Activated T-helper 9 cell treated with anti-CD3 and anti-CD28 coated beads, Interleukin-2, amount 50 U/mL, for 16 hours (primary cell): ENCODE results near the gene PIGQ.
"Not testable (repeated sequence)": the region's sequence is repeated elsewhere in the genome, so short reads cannot be mapped to it uniquely, and the experiment has no call there.

ENCODE experiments used
- DNase-seq: peaks from one replicate; pipeline ENCODE4 v3.0.0-alpha.2; 2020; ENCODE audit warnings: low read depth

Gene PIGQ

DNA sequence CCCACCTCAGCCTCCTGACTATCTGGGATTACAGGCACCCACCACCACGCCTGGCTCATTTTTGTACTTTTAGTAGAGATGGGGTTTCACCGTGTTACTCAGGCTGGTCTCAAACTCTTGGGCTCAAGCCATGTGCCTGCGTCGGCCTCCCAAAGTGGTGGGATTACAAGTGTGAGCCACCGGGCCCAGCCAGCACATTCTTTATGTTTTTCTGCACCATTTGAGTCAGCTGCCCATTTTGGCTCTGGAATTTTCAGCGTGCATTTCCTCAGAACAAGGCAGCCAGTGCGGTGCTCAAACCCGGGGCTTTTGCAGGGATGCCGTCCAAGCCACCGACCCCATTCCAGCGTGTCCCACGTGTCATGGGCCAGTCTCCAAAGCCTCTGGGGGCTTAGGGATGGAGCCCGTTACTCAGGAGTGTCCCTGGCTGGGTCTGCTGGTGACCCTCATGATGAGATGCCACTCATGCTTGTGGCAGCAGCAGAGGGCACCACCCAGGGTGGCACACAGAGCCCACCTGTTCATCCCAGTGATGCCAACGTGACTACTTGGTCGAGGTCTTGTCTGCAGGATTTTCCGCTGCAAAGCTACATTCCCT, 16.4 kb downstream of the PIGQ start:
- no peak for DNase-seq

DNA sequence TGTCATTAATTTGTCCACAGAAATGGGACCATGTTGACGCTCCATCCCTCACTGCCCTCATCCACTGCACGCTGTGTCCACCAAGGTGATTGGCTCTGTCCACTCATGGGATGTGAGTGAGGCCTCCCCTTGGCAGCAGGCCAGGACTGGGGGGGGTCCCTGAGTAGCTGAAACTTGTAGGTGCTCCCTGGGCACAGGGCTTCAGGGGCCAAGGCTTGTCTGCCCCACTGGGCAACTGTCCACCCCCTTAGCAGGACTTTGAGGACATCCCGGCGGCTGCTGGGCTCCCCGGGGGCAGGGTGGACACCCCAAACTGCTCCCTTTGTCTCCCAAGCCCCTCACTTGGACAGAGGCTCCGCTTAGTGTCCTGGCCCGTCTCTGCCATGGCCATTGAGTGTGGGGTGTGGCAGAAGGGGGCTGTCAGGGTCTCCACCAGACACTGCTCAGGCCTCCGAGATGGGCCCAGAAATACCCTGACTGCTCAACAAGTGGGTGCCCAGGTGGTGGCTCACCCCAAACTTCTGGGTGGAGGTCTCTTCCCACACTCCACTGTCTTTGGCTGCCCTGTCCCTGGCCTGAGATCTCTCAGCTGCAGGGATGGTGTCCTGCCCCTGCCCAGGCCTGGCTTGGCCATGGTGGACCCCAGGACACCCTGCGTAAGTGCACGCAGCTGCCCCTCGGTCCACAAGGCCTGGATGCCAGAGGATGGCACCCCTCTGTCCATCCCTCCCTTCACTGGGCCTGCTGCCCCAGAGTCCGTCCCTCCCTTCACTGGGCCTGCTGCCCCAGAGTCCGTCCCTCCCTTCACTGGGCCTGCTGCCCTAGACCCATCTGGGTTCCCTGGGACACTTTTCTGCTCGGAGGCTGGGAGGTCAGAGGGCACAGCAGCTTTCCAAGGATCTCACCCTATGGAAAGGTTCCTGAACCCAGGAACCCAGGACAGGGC, 17.1 kb downstream of the PIGQ start:
- DNase-seq: no peak

DNA sequence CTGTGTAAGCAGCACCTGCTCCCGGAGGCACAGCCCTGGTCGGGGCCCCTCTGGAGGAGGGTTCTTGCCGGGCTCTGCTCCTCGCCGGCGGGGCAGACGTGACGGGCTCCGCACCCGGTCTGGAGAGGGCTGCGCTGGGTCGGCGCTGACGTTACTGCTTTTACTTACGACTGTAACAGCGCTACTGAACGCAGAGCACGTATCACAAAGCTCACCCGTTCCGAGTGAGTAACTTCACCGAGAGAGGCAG, 18.8 kb downstream of the PIGQ start:
- DNase-seq: peak; percentile 56

DNA sequence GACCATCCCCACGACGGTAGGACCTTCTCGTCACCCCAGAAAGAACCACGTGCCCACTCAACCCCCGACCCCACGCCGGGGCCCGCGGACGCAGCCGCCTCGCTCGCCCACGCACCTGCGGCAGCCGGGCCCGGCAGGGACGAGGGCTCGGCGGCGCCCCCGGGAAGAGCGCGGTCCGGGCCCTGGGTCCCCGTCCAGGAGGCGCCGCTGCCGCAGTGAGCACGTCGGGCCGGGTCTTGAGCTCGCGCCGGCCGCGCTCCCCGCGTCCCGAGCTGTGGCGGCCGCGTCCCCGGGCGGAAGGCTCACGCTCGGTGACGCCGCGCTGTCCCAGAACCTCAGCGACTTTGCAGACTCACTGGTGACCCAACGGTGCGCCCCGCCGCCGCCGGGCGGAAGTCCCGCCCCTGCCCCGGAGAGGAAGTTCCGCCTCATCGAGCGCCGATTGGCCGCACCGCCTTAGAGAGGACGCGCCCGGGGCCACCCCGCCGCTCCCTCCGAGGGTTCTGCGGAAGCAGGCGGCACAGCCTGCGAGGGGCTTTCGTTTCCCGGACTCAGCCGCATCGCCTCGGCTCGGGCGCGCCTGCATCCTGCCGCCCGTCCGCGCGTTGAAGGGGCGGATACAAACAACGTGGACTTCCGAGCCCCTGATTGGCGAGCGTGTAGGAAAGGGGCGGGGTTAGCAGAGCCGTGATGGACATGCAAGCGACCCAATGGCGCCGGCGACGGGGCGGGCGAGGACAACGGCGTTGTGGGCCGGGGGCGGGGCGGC, 19.3 kb downstream of the PIGQ start:
- peak; percentile 98 for DNase-seq

DNA sequence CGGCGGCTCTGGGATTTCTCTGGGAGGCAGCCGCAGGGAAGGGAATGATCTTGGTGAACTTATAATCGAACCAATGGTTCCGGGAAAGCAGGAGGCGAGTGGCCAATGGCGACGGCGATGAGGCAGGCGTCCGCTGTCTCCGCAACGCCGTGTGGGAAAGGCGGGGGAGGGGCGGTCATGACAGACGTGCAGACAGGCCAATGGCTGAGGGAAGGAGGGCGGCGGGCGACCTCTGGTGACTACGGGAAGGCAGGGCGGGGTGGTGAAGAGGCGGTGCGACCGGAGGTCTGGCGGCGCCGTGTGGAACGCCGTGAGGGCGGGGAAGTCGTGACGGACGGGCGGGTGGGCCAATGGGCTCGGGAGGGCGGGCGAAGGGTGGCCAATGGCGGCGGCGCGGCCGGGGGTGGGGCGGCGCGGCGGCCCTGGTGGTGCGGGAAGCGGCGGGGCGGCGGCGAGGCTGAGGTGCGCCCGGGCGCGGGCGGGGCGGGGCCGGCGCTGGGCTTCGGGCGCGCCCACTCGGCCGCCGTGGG, 20.0 kb downstream of the PIGQ start, which contains the start of gene RAB40C:
Gene RAB40C, plus strand, starts transcription at position 409 of the 530 bp plus-strand sequence. CDS start 226 bp downstream, outside the sequence.
- DNase-seq: peak; percentile 99

DNA sequence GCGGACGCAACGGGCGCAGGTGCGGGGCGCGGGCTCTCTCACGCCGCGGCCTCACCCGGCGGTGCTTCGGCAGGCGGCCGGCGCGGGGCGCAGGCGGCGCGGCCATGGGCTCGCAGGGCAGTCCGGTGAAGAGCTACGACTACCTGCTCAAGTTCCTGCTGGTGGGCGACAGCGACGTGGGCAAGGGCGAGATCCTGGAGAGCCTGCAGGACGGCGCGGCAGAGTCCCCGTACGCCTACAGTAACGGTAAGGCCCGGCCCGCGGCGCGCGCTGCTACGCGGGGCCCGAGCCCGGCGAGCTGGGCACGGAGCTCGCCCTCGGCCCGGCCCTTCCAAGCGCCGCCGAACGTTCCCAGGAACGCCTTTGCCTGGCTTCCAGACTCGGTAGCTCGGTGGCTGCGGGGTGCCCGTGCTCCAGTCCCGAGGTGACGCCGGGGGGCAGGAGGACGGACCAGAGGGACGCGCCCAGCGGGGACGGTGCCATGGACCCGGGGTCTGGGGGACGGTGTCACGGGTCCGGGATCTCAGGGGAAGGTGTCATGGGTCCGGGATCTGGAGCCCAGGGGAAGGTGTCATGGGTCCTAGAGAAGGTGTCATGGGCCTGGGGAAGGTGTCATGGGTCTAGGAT, 20.5 kb downstream of the PIGQ start:
- no peak for DNase-seq

DNA sequence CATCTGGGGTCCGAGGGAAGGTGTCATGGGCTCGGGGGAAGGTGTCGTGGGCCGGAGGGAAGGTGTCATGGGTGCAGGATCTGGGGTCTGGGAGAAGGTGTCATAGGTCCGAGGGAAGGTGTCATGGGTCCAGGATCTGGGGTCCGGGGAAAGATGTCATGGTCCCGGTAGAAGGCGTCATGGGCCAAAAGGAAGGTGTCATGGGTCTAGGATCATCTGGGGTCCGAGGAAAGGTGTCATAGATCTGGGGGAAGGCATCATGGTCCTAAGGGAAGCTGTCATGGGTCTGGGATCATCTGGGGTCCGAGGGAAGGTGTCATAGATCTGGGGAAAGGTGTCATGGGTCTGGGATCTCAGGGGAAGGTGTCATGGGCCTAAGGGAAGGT, 21.0 kb downstream of the PIGQ start:
- no peak for DNase-seq

DNA sequence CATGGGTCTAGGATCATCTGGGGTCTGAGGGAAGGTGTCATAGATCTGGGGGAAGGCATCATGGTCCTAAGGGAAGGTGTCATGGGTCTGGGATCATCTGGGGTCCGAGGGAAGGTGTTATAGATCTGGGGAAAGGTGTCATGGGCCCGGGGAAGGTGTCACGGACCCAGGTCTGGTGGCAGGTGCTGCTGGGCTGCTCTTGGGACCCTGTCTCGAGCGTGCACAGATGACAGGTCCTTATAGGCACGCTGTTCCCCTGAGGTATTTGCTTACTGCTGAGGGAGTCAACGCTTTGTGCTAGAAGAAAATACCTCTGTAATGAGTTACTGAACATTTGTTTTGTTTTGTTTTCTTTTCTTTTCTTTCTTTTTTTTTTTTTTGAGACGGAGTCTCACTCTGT, 21.5 kb downstream of the PIGQ start:
- DNase-seq: no peak

DNA sequence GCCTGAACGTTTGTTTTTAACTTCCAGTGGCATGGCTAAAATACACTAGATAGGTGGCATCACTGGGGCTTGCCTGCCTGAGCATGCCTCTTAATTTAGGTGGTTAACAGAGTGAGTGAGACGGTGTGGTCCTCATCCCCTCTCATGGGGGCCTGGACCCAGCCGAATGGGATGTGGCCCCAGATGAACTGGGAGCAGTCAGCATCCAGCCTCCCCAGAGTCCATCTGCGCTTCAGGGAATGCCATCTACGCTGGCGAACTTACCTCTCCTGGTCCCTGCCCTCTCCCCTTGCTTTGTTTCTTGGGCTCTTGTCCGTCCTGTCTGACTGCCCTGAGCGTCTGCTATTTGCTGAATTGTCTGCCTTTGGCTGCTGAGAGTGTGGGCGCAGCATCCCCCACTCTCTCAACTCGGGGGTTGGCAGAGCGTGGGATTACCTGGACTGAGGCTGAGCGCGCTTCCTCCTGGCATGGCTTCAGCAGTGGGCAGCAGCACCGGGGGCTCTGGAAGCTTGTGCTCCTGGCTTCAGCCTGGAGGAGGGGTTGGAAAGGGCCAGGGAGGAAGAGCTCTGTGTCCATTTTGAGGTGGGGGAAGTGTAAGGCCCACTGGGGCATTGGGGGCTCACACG, 22.2 kb downstream of the PIGQ start:
- no peak for DNase-seq

DNA sequence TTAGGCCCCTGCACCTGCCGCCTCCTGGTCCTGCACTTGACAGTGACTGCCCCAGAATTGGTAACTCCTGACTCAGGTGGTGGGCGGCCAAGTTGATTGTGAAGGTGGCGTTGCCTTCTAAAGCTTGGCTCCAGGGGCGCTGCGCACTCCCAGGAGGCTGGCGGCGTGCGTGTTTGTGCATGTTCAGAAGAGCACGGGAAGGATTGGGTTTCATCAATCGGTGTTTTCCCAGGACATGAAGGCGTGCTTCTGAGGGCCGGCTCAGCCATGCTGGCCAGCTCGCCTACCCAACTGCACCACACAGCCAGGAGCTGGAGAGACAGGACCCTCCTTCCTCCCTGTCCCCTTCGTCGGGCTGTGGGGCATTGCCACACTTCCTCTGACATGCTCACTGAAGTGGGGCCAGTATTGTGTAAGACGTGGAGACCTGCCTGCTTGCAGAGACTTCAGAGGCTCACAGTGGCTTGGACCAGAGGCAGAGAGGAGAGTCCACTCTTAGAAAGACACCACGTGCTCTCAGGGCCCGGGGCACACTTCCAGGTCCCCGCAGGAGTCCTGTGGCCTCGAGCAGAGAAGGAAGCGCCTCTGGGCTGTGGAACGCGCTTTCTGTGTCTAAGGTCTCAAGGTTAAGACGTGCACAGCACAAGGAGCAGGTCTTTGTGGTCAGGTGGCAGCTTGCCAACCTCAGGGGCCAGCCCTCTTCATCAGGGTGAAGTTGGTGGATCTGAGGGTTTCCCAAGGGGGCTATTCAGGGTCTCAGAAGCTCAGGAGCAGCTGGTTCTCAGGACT, 22.9 kb downstream of the PIGQ start:
- DNase-seq: no peak

DNA sequence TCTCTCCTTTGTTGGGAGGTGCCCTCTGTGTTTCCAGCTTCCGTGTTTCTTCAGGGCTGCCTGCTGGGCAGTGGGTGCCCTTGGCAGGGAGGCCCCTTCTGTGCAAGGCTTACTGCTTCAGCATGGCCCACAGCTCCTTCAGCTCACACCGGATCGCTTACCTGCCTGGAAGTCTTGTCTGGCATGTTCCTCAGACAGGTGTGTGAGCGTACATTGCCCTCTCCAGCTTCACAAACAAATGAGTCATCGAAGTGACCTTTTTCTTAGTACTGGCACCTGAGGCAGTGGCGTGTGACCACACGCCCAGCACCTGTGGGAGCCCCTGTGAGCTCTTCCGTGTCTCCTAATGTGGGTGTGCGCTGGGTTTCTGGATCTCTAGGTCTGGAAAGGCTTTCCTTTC, 23.6 kb downstream of the PIGQ start:
- DNase-seq: no peak

DNA sequence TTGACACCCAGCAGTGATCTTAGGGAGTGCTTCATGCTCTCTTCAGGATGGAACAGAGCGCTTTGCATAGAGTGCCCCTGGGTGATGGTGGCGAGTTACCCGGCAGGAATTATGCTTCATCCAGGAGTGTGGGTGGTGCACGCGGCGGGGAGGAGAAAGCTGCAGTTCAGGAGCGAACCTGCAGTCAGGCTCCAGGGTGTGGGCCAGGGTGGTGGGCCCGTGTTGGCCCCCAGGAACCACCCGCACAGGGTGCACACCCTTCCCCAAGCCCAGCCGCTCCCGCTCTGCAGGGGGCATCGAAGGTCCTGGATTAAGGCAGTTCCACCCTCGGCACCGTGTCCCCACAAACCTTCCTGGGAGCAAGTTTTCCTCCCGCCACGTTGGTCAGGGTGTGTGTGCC, 24.0 kb downstream of the PIGQ start:
- no peak for DNase-seq

DNA sequence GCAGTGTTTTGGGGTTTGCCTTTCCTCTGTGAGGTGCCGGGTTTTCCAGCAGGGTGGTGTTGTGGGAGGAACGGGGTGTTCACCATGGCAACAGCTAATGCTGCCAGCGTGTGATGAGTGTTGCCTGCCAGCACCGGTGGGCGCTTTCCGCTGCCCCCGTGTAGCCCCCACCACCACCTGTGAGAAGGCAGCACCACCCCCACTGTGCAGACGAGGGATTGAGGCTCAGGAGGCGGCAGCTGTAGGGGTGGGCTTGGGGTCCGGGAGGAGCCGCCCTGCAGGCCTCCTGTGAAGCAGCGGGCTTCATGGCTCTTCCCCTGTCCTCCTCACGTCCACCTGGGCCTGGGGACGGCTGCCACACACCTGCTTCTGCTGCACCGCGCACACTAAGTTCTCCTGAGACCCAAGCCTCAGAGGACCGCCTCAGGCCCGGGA, 25.3 kb downstream of the PIGQ start:
- DNase-seq: no peak

DNA sequence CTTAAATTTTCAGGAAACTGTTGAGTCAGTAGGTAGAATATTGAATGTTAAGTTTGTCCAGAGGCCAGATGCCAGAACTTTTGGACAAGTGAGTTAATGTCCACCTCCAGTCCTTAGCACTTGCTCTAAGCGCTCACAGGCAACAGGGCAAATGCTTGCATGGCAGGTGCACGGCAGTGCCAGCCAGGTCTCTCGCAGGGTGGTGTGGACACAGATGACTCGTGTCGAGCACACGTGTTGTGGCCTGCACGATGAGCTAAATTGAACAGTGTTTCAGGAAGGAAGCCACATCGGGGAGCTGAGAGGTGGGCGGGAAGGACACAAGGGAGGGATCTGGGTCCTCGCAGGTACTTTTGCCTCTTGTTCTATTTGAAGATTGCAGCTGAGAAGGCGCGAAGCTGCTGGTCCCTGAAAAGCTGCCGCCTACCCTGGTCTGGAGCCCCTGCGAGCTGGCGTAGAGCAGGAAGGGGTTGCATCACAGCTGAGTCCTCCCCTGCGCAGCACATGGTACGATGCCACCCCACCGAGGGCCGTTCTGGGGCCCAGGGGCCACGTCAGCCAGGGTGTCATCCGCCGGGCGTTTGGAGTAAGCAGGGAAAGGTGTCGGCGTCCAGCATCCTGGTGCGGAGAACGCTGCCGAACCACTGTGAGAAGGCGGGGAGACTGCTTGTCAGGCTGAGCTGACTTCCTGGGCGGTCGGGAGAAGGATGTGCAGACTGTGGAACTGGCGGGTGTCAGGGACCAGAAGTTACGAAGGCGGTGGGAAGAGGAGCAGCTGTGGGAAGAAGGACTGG, 26.4 kb downstream of the PIGQ start:
- DNase-seq: no peak

DNA sequence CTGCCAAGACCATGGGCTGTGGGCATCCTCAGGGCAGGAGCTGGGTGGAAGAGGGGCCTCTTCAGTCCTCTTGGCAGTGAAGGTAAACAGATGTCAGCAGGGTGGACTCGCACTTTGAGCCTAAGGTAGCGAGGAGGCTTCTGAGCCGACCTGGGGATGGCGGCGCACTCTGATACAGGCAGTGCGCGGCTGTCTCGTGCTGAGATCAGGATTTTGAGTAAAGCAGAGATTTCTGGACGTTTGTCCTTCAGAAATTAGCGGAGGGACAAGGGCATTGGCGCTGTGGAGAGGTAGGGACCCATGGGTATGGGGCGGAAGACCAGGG, 26.9 kb downstream of the PIGQ start:
- DNase-seq: no peak

DNA sequence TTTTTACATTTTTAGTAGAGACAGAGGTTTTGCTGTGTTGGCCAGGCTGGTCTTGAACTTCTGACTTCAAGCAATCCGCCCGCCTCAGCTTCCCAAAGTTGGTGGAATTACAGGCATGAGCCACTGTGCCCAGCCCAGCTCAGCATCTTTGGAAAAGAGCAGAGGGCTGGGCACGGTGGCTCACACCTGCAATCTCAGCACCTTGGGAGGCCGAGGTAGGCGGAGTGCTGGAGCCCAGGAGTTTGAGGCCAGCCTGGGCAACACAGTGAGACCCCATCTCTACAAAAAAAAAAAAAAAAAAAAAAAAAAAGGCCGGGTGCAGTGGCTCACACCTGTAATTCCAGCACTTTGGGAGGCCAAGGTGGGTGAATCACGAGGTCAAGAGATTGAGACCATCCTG, 27.9 kb downstream of the PIGQ start:
- not testable (repeated sequence) for DNase-seq

DNA sequence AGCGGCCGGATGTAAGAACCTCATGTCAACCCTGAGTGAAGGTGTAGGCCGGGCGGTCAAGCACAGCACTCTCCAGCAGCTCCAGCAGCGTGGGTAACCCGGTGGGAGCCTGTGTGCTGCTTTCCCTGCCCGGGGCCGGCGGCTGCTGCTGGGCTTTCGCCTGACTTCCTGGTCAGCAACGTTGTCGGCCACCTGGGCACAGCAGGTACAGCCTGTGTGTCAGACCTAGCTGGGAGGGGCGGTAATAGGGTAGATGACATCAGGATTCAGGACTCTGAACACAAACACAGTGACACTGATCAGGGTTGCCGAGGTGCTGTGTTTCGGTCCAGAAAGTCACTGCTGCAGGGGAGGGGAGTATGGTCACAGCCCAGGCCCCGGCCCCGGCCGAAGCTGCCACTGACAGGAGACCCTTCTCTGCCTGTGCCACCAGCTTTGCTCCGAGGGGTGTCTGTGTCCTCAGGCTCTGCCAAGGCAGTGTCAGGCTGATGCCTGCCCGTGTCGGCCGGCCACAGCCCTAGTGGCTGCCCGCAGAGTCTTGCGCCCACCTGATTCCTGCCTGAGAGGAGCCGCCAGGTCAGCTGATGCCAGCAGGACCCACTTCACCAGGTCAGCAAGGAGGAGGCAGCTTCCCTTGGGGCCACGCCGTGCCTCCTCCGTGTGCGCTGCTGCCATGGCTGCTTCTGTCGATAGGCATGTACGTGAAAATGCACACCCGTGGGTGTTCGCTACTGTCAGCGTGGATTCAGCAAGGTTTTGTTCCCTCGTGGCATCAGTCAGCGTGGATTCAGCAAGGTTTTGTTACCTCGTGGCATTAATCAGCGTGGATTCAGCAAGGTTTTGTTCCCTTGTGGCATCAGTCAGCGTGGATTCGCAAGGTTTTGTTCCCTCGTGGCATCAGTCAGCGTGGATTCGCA, 29.3 kb downstream of the PIGQ start:
- no peak for DNase-seq

DNA sequence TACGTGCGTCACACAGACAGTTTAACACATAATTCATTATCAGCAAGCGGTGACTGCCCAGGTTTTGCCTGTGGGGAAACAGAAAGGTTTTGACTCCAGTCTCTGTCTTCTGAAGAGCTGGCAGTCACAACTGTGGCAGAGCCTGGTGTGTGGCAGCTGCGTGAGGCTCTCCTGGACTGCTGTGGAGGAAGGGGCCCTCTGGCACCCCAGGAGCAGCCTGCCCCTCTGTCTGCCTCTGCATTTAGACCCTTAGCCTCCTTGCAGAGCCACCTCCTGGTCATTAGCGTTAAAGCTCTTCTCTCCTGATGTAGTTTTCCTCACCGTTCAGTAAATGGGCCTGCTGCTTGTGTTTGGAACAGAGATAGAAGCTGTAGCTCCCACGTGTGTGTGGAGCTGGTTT, 31.0 kb downstream of the PIGQ start:
- DNase-seq: no peak

DNA sequence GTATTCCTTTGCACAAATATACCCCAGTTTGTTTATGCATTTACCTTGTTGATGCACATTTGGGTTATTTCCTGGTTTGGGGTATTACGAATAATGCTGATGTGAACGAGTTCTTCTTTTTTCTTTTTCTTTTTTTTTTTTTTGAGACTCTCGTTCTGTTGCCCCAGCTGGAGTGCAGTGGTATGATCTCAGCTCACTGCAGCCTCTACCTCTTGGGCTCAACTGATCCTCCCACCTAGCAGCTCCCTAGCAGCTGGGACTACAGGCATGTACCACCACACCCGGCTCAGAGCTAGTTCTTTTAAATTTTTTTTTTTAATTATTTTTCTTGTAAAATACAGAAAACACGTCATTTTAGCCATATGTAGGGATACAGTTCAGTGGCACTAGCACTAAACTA, 34.2 kb downstream of the PIGQ start:
- DNase-seq: no peak
